Measurements from ENCODE around the gene BEND5. TPM values are rescaled to one million over a fixed set of nuclear protein-coding genes. Genes with fewer than 3 reads are reported as not detected.
A peak's percentile ranks its signal among the peaks of the same experiment; 100 is the strongest.

Gene BEND5
- total and polyA plus RNA-seq, 10 of the 15 experiments (the other 5 are each of a cell fraction or from before 2014, with no cell fraction given): 0.26 TPM; not detected in 9

GRCh38 chr1:48678710-48679505, 97.8 kb downstream of the BEND5 start:
- Histone ChIP-seq H3K9me3 (replicated peaks; ENCODE audit: control insufficient read depth, insufficient read depth, low read length) (no peaks in the 10 kb centered on the region), H3K79me2 (ENCODE audit: control insufficient read depth, insufficient read depth, low read length) (no peaks in the 10 kb centered on the region), H3K36me3 (ENCODE audit: control insufficient read depth in 2 of 2, insufficient read depth in 2 of 2, low read length in 1 of 2) (no peaks in the 10 kb centered on the region), H4K20me1 (ENCODE audit: control insufficient read depth, insufficient read depth) (no peaks in the 10 kb centered on the region; the same call in 1 of the 2 replicates), H3K27me3 (replicated peaks in 1 of 2; ENCODE audit: control insufficient read depth in 2 of 2, insufficient read depth in 2 of 2, low read length in 1 of 2) (peaks cover 0 to 4% of the 10 kb centered on the region in 2 experiments; a peak in 1 of 4 replicates), H2AFZ (ENCODE audit: control insufficient read depth, low read depth, low read length) (no peak overlapping the region), H3K27ac (ENCODE audit: control insufficient read depth, insufficient read depth) (no peak overlapping the region), H3K9ac (ENCODE audit: control insufficient read depth, insufficient read depth, low read length) (no peak overlapping the region), H3K4me1 (ENCODE audit: control insufficient read depth, insufficient read depth, low read length) (no peaks in the 10 kb centered on the region; the same call in 1 of the 2 replicates), H3K4me3 (no peak overlapping the region), H3K4me2 (ENCODE audit: control insufficient read depth, insufficient read depth) (no peak overlapping the region)
- ChIA-PET CTCF (interaction anchor here (2.0 to 6.0 kb wide), 8 partner anchors 9 to 1670 kb away, joined by 5 to 77 read pairs (median 10); no protein-coding TSS in a partner anchor), RAD21 (ENCODE audit: unreplicated experiment) (interaction anchor here (0.6 to 4.0 kb wide), 5 partner anchors 9 to 481 kb away, joined by 3 to 37 read pairs (median 5); no protein-coding TSS in a partner anchor), POLR2A (no interaction called here), SMC1A (ENCODE audit: uncharacterized antibody, unreplicated experiment) (interaction anchor here (2.2 to 3.5 kb wide), 2 partner anchors 16 to 139 kb away, joined by 11 to 22 read pairs; no protein-coding TSS in a partner anchor)
- FAIRE-seq (no peak), DNase-seq (ENCODE audit: low read depth, low spot score) (no peak), ATAC-seq (peak; percentile 49)
- BruUV-seq (replicated peaks): no TSS peak
- TF ChIP-seq CBFB (IDR thresholded peaks at IDR 0.05; ENCODE audit: low read depth) (no peak), ZNF274 (IDR thresholded peaks at IDR 0.05; ENCODE audit: insufficient read depth, insufficient read length) (no peak), DPF2 (IDR thresholded peaks at IDR 0.05) (no peak), ZSCAN29 (IDR thresholded peaks at IDR 0.05) (no peak), EED (IDR thresholded peaks at IDR 0.05; ENCODE audit: low read depth) (no peak), NFXL1 (IDR thresholded peaks at IDR 0.05; ENCODE audit: borderline replicate concordance) (no peak), ZNF24 (IDR thresholded peaks at IDR 0.05) (no peak), STAT3 (IDR thresholded peaks at IDR 0.05; ENCODE audit: low read depth, low read length) (no peak), JUNB (IDR thresholded peaks at IDR 0.05) (no peak), BRCA1 (IDR thresholded peaks at IDR 0.05; ENCODE audit: low read depth, low read length) (no peak), MYC (IDR thresholded peaks at IDR 0.05; ENCODE audit: insufficient read depth, insufficient read length, insufficient replicate concordance, low read length, severe bottlenecking) (no peak), SP1 (IDR thresholded peaks at IDR 0.05; ENCODE audit: low read depth, low read length) (no peak), TCF7 (IDR thresholded peaks at IDR 0.05; ENCODE audit: borderline replicate concordance) (no peak), POLR2A (IDR thresholded peaks at IDR 0.05; ENCODE audit: low read depth, low read length) (no peak)
- intact Hi-C loops (cut with micrococcal nuclease; ENCODE audit: unreplicated experiment): no loop called here
- in situ Hi-C loops (cut with MboI): loop anchor here (5.0 kb wide), 1 partner anchor 1668 kb away; no protein-coding TSS in a partner anchor
- WGBS (ENCODE audit: insufficient coverage, insufficient replicate concordance, low lambda C conversion rate, missing lambda C conversion rate): 0% methylated on average over 3 of the region's 3 CpGs

Measured in GM12878 (cell line).